Measurements from ENCODE around the gene EEF1A1.

DNA sequence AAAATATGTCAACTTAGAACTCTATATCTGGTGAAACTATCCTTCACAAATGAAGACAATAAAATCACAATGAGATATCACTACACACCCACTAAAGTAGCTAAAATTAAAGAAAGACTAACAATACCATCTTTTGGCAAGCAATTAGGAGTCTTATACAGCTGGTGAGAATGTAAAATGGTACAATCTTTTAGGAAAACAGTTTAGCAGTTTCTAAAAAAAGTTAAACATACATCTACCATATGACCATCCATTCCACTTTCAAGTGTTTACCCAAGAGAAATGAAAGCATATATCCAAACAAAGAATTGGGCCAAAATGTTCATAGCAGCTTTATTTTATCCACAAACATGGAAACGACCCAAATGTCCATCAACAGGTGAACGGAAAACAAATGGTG is 13.8 kb upstream of the EEF1A1 start:
- TF ChIP-seq CTCF (IDR thresholded peaks at IDR 0.05) (no peak), POLR2AphosphoS5 (IDR thresholded peaks at IDR 0.05) (no peak), POLR2A (IDR thresholded peaks at IDR 0.05) (no peak), EP300 (IDR thresholded peaks at IDR 0.05; ENCODE audit: low read depth) (no peak)

All from transverse colon (tissue), 4 donors.